Prostate gland (tissue), 2 donors: ENCODE results near the gene KIF4B.

Experiments
- POLR2A ChIP-seq: fragments of 450-650 bp; IDR thresholded peaks from one replicate; pipeline ENCODE4 v1.6.1; 2016; ENCODE audit warnings: antibody characterized with exemption, mild to moderate bottlenecking
- POLR2AphosphoS5 ChIP-seq: sonication (generic); formaldehyde crosslinking; IDR thresholded peaks from one replicate; pipeline ENCODE4 v1.6.1; 2017; ENCODE audit warnings: antibody characterized with exemption
- TF ChIP-seq, protein P1 (sequence below), 4 experiments: fragments of 200-600 bp in 2 of 4; fragments of 450-650 bp in 2 of 4; sonication (generic) in 2 of 4; IDR thresholded peaks; 1 replicate in 3 of 4; 2 replicates in 1 of 4; pipeline ENCODE4 v1.5.1; 2016 to 2019; ENCODE audit warnings: antibody characterized with exemption in 4 of 4, mild to moderate bottlenecking in 2 of 4, moderate library complexity in 2 of 4

GRCh38 chr5:155050384-155051019, 36.9 kb downstream of the KIF4B start:
- TF ChIP-seq, protein P1, sequence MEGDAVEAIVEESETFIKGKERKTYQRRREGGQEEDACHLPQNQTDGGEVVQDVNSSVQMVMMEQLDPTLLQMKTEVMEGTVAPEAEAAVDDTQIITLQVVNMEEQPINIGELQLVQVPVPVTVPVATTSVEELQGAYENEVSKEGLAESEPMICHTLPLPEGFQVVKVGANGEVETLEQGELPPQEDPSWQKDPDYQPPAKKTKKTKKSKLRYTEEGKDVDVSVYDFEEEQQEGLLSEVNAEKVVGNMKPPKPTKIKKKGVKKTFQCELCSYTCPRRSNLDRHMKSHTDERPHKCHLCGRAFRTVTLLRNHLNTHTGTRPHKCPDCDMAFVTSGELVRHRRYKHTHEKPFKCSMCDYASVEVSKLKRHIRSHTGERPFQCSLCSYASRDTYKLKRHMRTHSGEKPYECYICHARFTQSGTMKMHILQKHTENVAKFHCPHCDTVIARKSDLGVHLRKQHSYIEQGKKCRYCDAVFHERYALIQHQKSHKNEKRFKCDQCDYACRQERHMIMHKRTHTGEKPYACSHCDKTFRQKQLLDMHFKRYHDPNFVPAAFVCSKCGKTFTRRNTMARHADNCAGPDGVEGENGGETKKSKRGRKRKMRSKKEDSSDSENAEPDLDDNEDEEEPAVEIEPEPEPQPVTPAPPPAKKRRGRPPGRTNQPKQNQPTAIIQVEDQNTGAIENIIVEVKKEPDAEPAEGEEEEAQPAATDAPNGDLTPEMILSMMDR (IDR thresholded peaks at IDR 0.05), result no peak
- TF ChIP-seq POLR2A (no peak), POLR2AphosphoS5 (no peak)
